NB4 (cell line): ENCODE data around the gene CHST9.

Experiments used
- MYC ChIP-seq: IDR thresholded peaks from 2 replicates; pipeline ENCODE4 v1.6.1; 2011; ENCODE audit warnings: low read depth, low read length
- POLR2A ChIP-seq: IDR thresholded peaks from 2 replicates; pipeline ENCODE4 v1.6.1; 2011; ENCODE audit warnings: mild to moderate bottlenecking; ENCODE audit not compliant: insufficient read length; ENCODE audit errors: extremely low read depth

GRCh38 chr18:27185025-27185763 is at the start of gene CHST9:
- no peak for TF ChIP-seq POLR2A
- TF ChIP-seq MYC: no peak
